Activated gamma-delta T cell (primary cell): ENCODE data around the gene MAML2.

ENCODE experiments used
- DNase-seq: peaks from one replicate; lab custom pipeline; 2025; lab: John Stamatoyannopoulos, UW

The MAML2 gene

DNA sequence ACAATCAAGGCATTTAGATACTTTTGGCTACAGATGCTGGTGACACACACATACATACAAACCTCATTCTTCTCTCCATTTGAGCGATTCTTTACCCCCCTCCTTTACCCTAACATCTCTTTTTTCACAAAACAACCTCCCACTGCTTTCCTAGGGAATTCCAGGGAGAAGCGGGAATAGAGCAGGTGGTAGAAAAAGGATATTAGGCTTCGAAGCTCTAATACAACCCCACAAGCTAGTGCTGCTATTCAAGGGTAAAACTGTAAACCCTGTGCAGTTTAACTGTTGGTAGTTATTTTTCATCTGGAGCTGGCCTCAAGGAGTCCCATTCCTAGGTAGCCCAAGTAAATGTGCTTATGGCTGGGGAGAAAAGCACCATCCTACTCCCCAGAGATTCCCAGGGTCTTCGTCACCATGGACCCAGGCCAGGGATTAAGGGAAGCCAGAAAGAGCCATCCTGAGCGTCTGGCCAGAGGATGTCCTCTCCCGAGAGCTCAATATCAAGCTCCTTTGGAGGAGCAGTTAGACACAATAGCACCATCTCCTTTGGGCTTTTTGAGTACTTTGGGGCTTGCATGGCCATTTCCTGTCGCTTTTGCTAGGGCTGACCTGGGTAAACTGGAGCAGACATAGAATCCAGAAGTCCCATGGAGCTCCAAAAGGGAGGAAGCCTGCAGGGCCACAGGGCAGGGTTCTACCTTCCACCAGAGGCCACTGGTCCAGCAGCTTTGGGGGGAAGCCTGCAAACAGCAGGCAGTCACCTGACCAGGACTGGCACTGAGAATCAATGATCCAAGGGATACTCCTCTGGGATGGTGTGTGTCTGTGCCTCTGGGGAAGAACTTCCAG, 3.1 kb downstream of the MAML2 start:
- DNase-seq, result no peak

DNA sequence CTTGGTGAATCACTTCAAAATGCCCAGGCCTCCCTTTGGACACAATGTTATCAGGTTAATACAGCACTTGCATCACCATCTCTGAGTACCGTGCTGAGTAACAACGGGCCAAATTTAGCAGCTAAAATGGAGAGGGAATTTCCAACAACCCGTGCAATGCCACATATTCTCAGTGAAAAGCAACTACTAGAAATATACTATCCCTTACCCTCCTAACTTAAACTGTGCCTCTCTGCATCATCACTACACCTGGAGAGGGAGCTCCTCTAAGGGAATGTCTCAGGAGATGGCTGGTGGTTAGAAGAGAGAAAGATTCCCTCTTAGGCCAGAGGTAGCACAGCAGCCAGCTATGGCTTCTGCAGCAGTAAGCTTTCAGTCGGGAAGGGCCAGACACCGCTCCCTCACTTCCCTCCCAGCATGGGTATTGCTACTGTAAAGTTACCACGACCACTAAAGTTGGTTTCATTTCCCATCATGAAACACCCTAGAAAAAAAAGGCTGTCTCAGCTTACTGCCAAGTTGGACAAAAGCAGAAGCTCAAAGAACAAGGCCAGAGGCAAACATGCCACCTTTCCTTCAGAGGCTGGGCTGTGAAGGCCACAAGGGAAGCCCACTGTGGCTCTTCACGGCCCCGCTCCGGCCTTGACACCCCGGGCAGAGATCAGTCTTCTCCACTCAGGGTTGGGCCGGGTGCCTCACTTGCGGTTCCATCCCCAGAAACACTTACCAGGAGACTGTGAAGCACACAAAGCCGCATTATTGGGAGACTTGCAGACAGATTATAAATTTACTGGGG, 3.9 kb downstream of the MAML2 start:
- DNase-seq, result no peak

DNA sequence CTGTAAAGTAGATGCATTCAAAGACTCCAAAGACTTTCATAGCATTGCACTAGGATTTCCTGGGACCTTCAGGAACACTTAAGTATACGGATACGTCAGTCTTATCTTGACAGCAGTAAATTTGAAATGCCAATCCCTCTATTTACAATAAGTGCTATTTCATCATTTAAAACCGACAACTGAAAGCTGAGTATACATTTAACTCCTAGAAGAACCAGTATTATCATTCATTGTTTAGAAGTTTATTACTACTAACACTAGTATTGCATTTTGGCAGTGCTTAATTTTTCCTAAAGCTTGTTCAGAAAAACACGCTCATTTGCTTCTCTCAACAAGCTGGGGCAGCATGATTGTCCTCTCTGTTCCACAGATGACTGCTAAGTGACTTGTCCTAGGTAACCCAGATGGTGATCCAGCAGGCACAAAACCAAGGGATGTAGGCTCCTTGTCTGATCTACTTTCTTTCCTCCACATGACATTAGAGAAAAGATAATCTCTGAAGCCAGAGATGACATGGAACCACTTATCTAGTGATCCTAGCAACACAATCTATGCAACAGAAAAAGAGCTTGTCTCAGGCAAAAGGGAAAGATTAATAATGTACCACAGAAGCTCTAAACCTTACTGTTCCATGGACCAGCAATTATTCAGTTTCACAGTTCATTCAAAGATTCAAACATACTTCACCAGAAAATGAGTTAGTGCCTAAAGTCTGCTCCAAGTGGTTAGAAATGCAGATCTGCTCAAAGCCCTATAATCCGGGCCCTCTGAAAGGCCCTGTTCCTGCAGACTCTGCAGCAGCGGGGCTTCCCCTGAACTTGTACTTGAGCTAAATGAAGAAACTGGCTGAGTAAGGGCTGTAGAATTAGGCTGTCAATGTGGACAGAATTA, 5.2 kb downstream of the MAML2 start:
- no peak for DNase-seq

DNA sequence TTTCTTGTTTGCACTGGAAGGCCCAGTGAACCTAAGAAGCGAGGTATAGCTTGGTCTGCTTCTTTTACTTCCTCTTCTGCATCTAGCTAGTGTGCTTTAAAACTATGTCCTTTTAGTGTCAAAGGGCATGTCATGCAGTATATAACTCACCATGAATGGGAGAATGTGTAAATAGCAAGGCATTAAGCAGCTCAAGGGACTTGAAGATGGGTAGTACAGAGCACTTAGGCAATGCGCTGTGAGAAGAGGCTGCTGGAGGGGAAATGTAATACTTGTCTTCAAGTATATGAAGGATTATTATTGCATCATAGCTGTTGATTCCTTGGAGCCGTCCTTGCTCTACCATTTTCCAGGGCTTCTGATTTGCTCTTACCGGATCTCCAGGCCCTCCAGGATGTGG, 7.6 kb downstream of the MAML2 start:
- no peak for DNase-seq

DNA sequence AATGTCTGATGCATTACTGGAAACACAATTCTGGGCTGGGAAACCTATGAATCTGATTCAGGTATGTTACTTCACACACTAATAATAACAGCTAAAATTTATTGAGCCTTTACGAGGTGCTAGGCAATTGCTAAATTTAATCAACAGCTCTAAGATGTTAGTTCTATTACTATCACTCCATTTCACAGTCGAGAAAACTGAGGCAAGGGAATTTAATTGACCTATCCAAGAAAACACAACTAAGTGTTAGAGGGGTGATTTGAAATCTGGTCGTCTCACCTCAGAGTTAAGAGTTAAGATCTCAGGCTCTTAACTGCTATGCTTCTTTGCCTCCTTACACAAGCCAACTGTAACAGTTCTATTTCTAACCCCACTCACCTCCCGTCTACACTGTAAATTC, 8.8 kb downstream of the MAML2 start:
- DNase-seq, result no peak

DNA sequence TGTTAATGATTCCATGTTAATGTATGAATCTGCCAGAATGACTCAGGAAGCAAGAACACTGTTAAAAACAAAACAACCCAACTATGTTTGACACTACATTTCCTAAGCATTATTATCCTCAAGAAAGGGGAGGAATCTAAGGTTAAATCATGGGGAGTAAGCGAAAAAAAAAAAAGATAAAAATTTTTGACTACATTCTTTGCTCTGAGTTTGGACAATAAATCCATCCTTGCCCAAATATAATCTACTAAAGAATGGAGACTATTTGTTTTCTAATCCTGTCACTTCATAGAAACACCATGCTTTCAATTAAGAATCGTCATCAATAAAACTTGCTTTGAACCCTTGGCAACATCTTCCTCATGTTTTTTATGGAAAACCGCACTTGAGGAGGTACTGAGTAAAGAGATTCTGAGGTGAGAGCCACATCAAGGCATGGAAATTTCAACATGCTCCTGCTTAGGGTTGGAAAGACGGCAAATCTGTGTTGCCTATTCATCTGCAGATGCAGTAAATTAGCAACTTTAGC, 9.7 kb downstream of the MAML2 start:
- DNase-seq, result no peak

DNA sequence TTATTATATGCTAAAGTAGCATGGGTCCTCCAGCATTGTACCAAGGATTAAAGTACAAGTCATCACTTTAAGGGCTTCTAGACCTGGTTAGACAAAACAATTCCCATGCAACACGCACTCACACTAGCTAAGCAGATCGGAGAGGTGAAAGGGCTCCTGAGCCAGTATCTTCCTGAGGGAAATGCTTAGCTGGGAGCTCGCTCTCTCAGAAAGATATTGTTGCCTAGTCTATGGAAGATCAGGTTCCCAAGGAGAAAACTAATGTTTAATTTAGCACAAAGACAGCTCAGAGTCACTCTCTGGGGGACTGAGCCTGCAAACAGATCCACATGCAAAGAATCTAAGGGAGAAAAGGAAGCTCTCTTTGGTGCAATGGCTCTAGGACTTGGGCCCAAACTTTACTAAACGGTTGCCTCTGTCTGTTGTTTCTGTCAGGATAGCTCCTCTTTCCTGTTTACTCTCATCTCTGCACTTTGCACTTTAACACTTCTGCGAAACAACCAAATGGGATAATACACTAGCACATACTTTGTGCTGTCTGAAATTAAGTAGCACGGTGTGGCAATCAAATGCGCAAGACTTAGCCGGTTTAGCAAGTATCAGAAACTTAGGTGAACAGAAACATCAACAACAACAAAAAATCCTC, 10.7 kb downstream of the MAML2 start:
- no peak for DNase-seq

DNA sequence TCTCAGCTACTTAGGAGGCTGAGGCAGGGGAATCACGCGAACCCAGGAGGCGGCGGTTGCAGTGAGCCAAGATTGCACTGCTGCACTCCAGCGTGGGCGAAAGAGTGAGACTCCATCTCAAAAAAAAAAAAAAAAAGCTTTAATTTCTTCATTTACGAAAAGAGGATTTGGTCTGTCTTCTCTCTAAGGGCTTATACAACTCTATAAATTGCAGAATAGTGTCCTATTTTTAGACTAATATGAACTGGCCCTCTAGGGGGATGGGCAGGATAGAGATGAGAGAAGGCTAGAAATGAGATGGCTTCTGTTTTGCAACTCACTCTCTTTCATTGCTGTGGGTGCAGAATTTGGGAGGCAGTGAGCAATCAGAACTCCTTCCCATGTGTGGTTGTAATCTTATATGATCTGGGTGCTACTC, 11.3 kb downstream of the MAML2 start:
- no peak for DNase-seq

DNA sequence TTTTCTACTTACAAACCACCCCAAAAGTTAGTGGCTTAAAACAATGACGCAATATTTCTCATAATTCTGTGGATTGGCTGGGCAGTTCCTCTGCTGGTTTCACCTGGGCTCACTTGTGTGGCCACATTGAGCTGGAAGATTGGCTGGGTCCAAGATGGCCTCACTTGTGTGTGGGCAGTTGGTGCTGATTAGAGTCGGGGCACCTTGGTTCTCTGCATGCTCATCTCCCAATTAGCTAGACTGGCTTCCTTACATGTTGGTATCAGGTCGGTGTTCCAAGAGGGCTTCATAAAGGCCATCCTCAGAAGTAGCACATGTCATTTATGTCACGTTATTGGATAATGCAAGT, 12.5 kb downstream of the MAML2 start:
- DNase-seq, result no peak

DNA sequence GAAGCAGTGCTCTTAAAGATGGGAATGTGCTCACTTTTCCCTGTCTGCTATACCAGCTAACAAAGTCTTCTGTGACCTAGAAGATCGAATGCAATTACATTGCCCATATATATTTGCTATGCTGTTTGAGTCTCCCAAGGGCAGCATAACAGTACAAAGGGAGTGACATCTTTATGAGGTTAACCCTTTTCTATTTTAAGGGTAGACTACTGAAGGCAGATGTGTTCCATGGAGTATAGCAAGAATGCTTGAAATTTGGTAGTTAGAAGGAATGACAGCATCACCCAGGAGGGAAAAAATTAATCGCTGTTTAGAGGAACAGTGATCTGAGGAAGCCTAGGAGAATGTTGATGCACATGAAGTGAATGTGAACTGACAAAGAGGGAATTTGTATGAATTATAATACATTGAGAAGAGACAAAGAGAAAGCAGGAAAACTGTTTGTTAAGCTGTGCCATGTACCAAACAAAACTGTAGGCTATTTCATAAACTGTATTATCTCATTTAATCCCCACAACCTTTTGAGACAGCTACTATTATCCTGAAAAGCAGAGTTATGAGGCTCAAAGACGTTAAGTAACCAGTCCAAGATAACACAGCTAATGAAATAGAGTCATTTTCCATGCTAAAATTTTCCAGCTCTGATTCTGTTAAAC, 13.0 kb downstream of the MAML2 start:
- DNase-seq, result no peak

DNA sequence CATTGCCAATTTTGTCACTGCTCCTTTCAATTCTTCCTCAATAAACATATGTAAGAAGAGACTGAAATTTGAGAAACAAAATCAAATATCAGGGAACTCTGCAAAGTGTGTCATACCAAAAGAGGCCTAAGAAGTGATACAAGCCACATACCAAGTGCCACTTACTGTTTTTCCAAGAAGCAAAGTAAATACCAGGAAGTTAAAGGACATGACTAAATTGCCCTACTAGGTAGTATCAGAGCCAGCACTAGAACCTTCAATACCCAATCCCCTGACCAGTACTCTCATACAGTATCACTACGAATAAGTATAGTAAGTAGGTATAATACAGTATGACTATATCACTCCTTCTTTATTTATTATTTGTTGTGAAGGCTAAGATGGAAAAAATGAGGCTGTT, 13.6 kb downstream of the MAML2 start:
- DNase-seq, result no peak

DNA sequence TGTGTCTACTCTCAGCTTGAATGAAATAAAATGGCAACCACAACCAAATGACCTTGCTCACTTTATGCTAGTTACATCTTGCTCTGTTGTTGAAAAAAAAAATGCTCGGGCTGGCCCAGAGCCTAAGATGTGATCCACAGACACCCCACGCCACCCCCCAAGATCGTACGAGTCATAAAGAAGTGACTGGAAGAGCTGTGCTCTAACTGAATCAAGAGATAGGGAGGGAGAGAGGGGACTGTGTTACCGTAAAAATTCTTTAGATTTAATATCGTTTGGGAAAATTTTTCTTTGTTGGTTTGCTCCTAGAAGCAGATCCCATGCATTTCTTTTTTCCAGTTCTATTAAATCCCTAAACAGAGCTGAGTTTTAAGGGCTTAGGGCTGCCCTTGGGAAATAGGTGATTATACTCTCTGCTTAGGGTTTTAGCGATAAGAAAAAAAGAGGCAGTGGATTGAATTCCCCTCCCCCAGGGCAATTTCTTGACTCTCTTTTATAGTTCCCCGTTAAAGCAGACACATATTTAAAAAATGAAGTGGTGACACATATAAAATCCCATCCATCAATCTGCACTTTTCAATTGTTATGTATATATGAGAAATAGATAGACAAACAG, 14.5 kb downstream of the MAML2 start:
- no peak for DNase-seq

DNA sequence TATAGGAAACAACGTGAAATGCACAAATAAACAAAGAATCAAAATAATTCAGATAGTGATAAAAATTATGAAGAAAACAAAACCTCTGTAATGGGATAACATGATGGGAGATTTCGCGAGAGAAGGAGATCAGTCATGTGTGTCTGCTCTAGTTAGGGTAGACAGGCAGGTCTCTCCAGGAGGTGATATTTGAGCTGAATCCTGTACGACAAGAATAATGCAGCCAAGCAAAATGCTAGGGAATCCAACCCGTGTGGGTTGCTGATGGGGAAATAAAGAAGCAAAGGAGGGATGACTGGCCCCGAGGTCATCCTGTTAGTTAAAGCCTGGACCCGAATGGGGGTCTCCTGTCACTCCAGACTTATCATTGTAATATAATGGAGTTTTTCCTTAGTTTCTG, 16.0 kb downstream of the MAML2 start:
- DNase-seq, result no peak

DNA sequence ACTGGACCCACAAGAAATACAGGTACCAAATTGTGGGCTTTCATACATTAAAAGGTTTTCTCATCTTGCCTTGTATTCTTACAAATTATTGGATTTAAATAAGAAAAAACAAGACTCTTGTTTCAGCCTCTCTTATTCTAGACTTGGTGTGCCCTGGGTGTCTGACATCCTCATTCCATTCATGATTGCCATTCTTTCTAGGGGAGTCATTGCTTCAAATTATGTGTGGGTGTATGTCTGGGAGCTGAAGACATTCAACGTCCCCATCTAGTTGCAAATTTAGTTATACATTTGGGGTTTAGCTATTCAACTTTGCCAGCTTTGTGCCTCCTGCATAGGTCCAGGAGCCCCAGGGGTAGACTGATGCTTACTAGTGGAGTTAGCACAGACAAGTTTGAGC, 18.1 kb downstream of the MAML2 start:
- no peak for DNase-seq

DNA sequence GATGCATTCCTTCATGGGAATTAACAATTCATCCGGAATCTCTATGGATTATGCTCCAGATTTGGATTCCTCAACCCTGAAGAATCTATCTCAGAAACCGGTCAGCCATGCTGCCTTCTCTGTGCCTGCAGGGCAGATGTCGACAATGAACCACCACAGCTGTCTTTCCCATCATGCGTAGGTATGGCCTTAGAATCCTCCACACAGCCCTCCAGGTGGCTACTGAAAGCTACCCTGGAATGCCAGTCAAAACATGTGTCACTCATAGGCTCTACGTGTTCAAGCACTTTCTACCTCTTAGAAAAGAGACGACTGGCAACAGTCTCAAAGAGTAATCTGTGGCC, 19.4 kb downstream of the MAML2 start:
- DNase-seq, result no peak

DNA sequence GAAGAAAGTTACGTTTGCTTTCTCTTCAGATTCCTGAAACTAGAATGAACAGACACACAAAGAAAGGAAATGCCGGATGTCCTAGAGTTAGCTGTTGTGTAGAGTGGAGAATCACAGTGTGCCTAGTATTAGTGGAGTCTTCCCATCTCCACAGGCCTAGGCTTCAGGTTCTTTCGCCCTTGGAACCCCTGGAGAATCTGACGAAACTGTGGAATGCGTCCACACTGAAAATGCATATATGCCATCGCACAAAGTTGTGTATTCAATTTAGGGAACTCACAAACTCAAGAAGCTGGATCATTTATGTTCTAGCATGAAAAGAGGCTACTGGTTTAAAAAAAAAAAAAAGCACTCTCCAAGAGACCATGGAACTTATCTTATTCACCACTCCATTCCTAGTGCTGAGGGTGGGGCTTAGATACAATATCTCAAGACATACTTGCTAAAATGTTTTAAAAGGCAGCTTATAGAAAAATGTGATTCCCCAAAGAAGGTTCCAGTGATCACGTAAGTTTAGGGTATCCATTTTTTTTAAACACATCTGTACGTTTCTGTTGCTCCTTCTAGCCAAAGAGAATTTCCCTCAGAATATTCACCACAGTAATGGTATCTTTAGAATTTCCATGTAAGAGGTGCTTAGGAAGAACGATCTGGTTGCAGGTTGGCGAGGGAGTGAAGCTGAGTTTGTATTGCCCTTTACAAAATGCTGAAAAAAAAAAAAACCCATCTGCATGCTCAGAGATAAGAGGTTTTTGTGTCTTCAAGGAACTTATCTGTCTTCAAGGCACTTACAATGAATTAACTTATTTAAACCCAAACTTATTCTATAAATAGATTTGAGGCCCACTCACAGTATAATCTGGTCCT, 20.0 kb downstream of the MAML2 start:
- DNase-seq, result no peak

DNA sequence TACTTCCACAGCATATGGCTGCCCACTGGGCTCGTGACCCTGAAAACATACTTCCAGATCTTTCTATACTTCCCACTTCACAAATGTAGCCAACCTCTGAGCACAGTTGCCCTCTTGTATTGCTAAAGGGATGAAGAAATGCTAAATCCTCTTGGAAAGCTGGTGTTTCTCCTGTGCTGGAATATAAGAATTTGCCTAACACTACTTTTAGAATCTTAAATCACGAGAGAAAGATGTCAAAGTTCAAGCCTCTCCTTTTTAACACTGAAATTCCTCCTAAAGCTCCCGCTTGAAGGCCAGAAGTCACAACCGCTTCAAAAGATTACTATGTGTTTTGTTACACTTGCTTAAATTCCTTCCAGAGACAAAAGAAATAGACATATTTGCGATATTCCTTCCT, 21.9 kb downstream of the MAML2 start:
- DNase-seq, result no peak

DNA sequence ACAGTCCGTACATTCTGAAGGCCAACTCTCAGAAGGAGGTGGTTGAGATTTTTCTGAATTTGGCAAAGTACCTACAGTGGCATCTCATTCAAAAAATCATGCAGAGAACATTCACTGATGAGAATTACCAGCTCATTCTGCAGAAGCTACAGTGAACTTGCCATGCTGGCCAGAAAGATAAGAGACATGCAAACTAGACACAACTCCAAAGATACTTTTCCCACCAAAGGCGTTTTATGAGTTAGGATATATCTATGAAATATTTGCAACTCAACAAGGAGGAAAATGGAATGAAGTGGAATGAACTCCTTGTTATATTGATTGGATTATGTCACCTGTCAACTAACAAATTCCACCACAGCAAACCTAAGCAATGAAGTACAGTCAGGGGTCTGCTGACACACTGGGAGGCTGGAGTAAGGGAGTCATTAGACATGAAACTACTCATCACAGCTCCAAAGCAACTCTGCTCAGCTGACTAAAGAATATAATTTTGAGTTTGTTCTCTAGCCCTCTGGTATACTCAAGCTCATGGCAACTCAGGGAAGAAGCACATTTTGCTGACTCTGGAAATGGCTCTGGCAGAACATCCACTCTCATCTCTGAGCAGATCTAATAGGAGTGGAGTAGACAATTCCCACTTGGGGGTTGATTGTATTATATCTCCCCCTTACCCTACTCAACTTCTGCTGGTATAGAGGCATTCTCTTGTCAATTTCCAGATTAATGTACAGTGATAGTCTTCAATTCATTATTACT, 22.9 kb downstream of the MAML2 start:
- DNase-seq, result no peak

DNA sequence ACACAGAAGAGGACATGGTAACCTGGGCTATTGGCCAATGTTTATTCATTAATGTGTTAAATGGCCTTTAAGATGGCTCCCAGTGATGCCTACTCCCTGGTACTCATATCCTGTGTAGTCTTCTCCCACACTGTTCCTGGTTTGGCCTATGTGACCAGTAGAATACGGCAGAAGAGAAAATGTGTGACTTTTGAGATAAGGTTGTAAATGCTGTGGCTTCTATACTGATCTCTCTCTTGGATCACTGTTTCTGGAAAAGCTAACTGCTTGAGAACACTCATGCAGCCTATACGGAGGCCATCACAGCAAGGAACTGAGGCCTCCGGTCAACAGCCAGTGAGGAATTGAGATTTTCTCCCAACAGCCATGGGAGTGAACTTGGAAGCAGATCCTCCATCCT, 24.1 kb downstream of the MAML2 start:
- no peak for DNase-seq
